ENCODE data around the gene CHI3L1.

- TF ChIP-seq CTCF (IDR thresholded peaks at IDR 0.05; ENCODE audit: borderline replicate concordance, extremely low read depth, low read length, poor library complexity, severe bottlenecking) = no peak
- no peak for TF ChIP-seq EZH2 (IDR thresholded peaks at IDR 0.05; ENCODE audit: borderline replicate concordance, low read depth, low read length, severe bottlenecking)
Observed at GRCh38 chr1:203177470-203178039, 8.9 kb downstream of the CHI3L1 start.

Measured in DND-41 (cell line).